ENCODE results near the gene GPRIN1.

Gene GPRIN1

GRCh38 chr5:176596689-176597416 lies 13.1 kb downstream of the GPRIN1 start:
- Histone ChIP-seq H3K27ac (ENCODE audit: low read length, poor library complexity, severe bottlenecking) (no peak overlapping the region), H3K23ac (ENCODE audit: low read length in 2 of 2) (no peak overlapping the region), H3K18ac (ENCODE audit: low read depth in 1 of 2, low read length in 2 of 2) (no peak overlapping the region), H2BK120ac (ENCODE audit: low read depth, low read length) (no peak overlapping the region), H4K91ac (ENCODE audit: low read length) (no peak overlapping the region), H3K9ac (ENCODE audit: low read length) (no peak overlapping the region), H4K8ac (ENCODE audit: low read length) (no peak overlapping the region), H2BK5ac (ENCODE audit: low read depth, low read length, poor library complexity, severe bottlenecking) (no peak overlapping the region), H2AFZ (ENCODE audit: low read depth, low read length) (peak overlapping the region; percentile 42), H3K4me3 (ENCODE audit: insufficient read depth in 1 of 2, low read depth in 1 of 2, low read length in 2 of 2) (peak overlapping the region in 1 of 2 experiments; percentile 26), H2BK12ac (ENCODE audit: low read length in 2 of 2) (no peak overlapping the region), H3K27me3 (ENCODE audit: control insufficient read depth in 1 of 2, insufficient read depth in 1 of 2, low read length in 2 of 2) (peaks cover 0 to 16% of the 10 kb centered on the region in 2 experiments), H3K4ac (ENCODE audit: low read depth in 1 of 2, low read length in 2 of 2) (no peak overlapping the region), H2AK5ac (ENCODE audit: low read length, severe bottlenecking) (no peak overlapping the region), H3K4me2 (ENCODE audit: low read length, poor library complexity, severe bottlenecking) (peak overlapping the region; percentile 41), H3K14ac (ENCODE audit: low read length in 2 of 2) (no peak overlapping the region), H2BK15ac (ENCODE audit: low read depth, poor library complexity, severe bottlenecking) (peak overlapping the region; percentile 13), H3K79me1 (replicated peaks; ENCODE audit: low read length, poor library complexity, severe bottlenecking) (peaks cover 33% of the 10 kb centered on the region), H3K9me3 (ENCODE audit: control insufficient read depth, low read length) (no peaks in the 10 kb centered on the region), H3K4me1 (ENCODE audit: control insufficient read depth, insufficient read depth, low read depth, low read length) (peaks cover 14% of the 10 kb centered on the region), H3K36me3 (ENCODE audit: control insufficient read depth in 1 of 2, insufficient read depth in 2 of 2, low read depth in 1 of 2, low read length in 2 of 2) (peaks cover 12 to 34% of the 10 kb centered on the region in 2 experiments)
- DNase-seq = peak; percentile 35
- whole genome bisulfite sequencing = 34% methylated on average over 70 of the region's 98 CpGs

- H3K4me2 ChIP-seq (ENCODE audit: low read length, poor library complexity, severe bottlenecking) = no peak overlapping the region
- no peaks in the 10 kb centered on the region for H3K9me3 ChIP-seq (ENCODE audit: control insufficient read depth, low read length)
- H2BK15ac ChIP-seq (ENCODE audit: low read depth, poor library complexity, severe bottlenecking) = no peak overlapping the region
- no peak overlapping the region for H2AK5ac ChIP-seq (ENCODE audit: low read length, severe bottlenecking)
- H3K4me1 ChIP-seq (ENCODE audit: control insufficient read depth, insufficient read depth, low read depth, low read length) = peaks cover 11% of the 10 kb centered on the region
- H2BK5ac ChIP-seq (ENCODE audit: low read depth, low read length, poor library complexity, severe bottlenecking) = no peak overlapping the region
- H3K4ac ChIP-seq (ENCODE audit: low read depth in 1 of 2, low read length in 2 of 2) = no peak overlapping the region
- H2BK120ac ChIP-seq (ENCODE audit: low read depth, low read length) = no peak overlapping the region
- no peak overlapping the region for H3K23ac ChIP-seq (ENCODE audit: low read length in 2 of 2)
- no peak overlapping the region for H3K18ac ChIP-seq (ENCODE audit: low read depth in 1 of 2, low read length in 2 of 2)
- H3K79me1 ChIP-seq (replicated peaks; ENCODE audit: low read length, poor library complexity, severe bottlenecking) = peaks cover 29% of the 10 kb centered on the region
- H3K36me3 ChIP-seq (ENCODE audit: control insufficient read depth in 1 of 2, insufficient read depth in 2 of 2, low read depth in 1 of 2, low read length in 2 of 2) = peaks cover 12 to 40% of the 10 kb centered on the region in 2 experiments
- H4K8ac ChIP-seq (ENCODE audit: low read length) = no peak overlapping the region
- no peak overlapping the region for H2AFZ ChIP-seq (ENCODE audit: low read depth, low read length)
- no peak overlapping the region for H3K14ac ChIP-seq (ENCODE audit: low read length in 2 of 2)
- no peak overlapping the region for H2BK12ac ChIP-seq (ENCODE audit: low read length in 2 of 2)
- H3K4me3 ChIP-seq (ENCODE audit: insufficient read depth in 1 of 2, low read depth in 1 of 2, low read length in 2 of 2) = no peak overlapping the region
- H3K9ac ChIP-seq (ENCODE audit: low read length) = no peak overlapping the region
- peaks cover 0 to 16% of the 10 kb centered on the region in 2 experiments for H3K27me3 ChIP-seq (ENCODE audit: control insufficient read depth in 1 of 2, insufficient read depth in 1 of 2, low read length in 2 of 2)
- 97% methylated on average over 20 of the region's 23 CpGs for WGBS
- DNase-seq = no peak
- H3K27ac ChIP-seq (ENCODE audit: low read length, poor library complexity, severe bottlenecking) = no peak overlapping the region
- no peak overlapping the region for H4K91ac ChIP-seq (ENCODE audit: low read length)
Observed at GRCh38 chr5:176596069-176596644, 13.8 kb downstream of the GPRIN1 start.

- Histone ChIP-seq H3K4me2 (ENCODE audit: low read length, poor library complexity, severe bottlenecking) (no peak overlapping the region), H3K4me1 (ENCODE audit: control insufficient read depth, insufficient read depth, low read depth, low read length) (peaks cover 11% of the 10 kb centered on the region), H2BK5ac (ENCODE audit: low read depth, low read length, poor library complexity, severe bottlenecking) (no peak overlapping the region), H3K27me3 (ENCODE audit: control insufficient read depth in 1 of 2, insufficient read depth in 1 of 2, low read length in 2 of 2) (peaks cover 0 to 16% of the 10 kb centered on the region in 2 experiments), H4K8ac (ENCODE audit: low read length) (no peak overlapping the region), H3K14ac (ENCODE audit: low read length in 2 of 2) (no peak overlapping the region), H3K4ac (ENCODE audit: low read depth in 1 of 2, low read length in 2 of 2) (no peak overlapping the region), H2BK120ac (ENCODE audit: low read depth, low read length) (no peak overlapping the region), H2BK15ac (ENCODE audit: low read depth, poor library complexity, severe bottlenecking) (no peak overlapping the region), H3K9ac (ENCODE audit: low read length) (no peak overlapping the region), H2AK5ac (ENCODE audit: low read length, severe bottlenecking) (no peak overlapping the region), H4K91ac (ENCODE audit: low read length) (no peak overlapping the region), H3K18ac (ENCODE audit: low read depth in 1 of 2, low read length in 2 of 2) (no peak overlapping the region), H3K79me1 (replicated peaks; ENCODE audit: low read length, poor library complexity, severe bottlenecking) (peaks cover 29% of the 10 kb centered on the region), H2AFZ (ENCODE audit: low read depth, low read length) (no peak overlapping the region), H3K36me3 (ENCODE audit: control insufficient read depth in 1 of 2, insufficient read depth in 2 of 2, low read depth in 1 of 2, low read length in 2 of 2) (peaks cover 12 to 42% of the 10 kb centered on the region in 2 experiments), H3K27ac (ENCODE audit: low read length, poor library complexity, severe bottlenecking) (no peak overlapping the region), H3K4me3 (ENCODE audit: insufficient read depth in 1 of 2, low read depth in 1 of 2, low read length in 2 of 2) (no peak overlapping the region), H3K23ac (ENCODE audit: low read length in 2 of 2) (no peak overlapping the region), H3K9me3 (ENCODE audit: control insufficient read depth, low read length) (no peaks in the 10 kb centered on the region), H2BK12ac (ENCODE audit: low read length in 2 of 2) (no peak overlapping the region)
- 92% methylated on average over 10 of the region's 11 CpGs for WGBS
- no peak for DNase-seq
Observed at GRCh38 chr5:176595386-176595943, 14.5 kb downstream of the GPRIN1 start.

- no peak overlapping the region for H2AK5ac ChIP-seq (ENCODE audit: low read length, severe bottlenecking)
- 93% methylated on average over 8 of the region's 8 CpGs for WGBS
- no peak overlapping the region for H3K4ac ChIP-seq (ENCODE audit: low read depth in 1 of 2, low read length in 2 of 2)
- H3K23ac ChIP-seq (ENCODE audit: low read length in 2 of 2) = no peak overlapping the region
- DNase-seq = no peak
- peaks cover 0 to 16% of the 10 kb centered on the region in 2 experiments for H3K27me3 ChIP-seq (ENCODE audit: control insufficient read depth in 1 of 2, insufficient read depth in 1 of 2, low read length in 2 of 2)
- no peaks in the 10 kb centered on the region for H3K9me3 ChIP-seq (ENCODE audit: control insufficient read depth, low read length)
- no peak overlapping the region for H4K8ac ChIP-seq (ENCODE audit: low read length)
- H2BK120ac ChIP-seq (ENCODE audit: low read depth, low read length) = no peak overlapping the region
- H3K4me3 ChIP-seq (ENCODE audit: insufficient read depth in 1 of 2, low read depth in 1 of 2, low read length in 2 of 2) = no peak overlapping the region
- H3K4me1 ChIP-seq (ENCODE audit: control insufficient read depth, insufficient read depth, low read depth, low read length) = peaks cover 8% of the 10 kb centered on the region
- H3K4me2 ChIP-seq (ENCODE audit: low read length, poor library complexity, severe bottlenecking) = no peak overlapping the region
- no peak overlapping the region for H2AFZ ChIP-seq (ENCODE audit: low read depth, low read length)
- peaks cover 12 to 42% of the 10 kb centered on the region in 2 experiments for H3K36me3 ChIP-seq (ENCODE audit: control insufficient read depth in 1 of 2, insufficient read depth in 2 of 2, low read depth in 1 of 2, low read length in 2 of 2)
- no peak overlapping the region for H3K27ac ChIP-seq (ENCODE audit: low read length, poor library complexity, severe bottlenecking)
- no peak overlapping the region for H3K9ac ChIP-seq (ENCODE audit: low read length)
- peaks cover 24% of the 10 kb centered on the region for H3K79me1 ChIP-seq (replicated peaks; ENCODE audit: low read length, poor library complexity, severe bottlenecking)
- H4K91ac ChIP-seq (ENCODE audit: low read length) = no peak overlapping the region
- H3K18ac ChIP-seq (ENCODE audit: low read depth in 1 of 2, low read length in 2 of 2) = no peak overlapping the region
- H3K14ac ChIP-seq (ENCODE audit: low read length in 2 of 2) = no peak overlapping the region
- no peak overlapping the region for H2BK5ac ChIP-seq (ENCODE audit: low read depth, low read length, poor library complexity, severe bottlenecking)
- no peak overlapping the region for H2BK12ac ChIP-seq (ENCODE audit: low read length in 2 of 2)
- H2BK15ac ChIP-seq (ENCODE audit: low read depth, poor library complexity, severe bottlenecking) = no peak overlapping the region
Observed at GRCh38 chr5:176594554-176594953, 15.4 kb downstream of the GPRIN1 start.
